ENCODE data around the gene INPP5A.

DNA sequence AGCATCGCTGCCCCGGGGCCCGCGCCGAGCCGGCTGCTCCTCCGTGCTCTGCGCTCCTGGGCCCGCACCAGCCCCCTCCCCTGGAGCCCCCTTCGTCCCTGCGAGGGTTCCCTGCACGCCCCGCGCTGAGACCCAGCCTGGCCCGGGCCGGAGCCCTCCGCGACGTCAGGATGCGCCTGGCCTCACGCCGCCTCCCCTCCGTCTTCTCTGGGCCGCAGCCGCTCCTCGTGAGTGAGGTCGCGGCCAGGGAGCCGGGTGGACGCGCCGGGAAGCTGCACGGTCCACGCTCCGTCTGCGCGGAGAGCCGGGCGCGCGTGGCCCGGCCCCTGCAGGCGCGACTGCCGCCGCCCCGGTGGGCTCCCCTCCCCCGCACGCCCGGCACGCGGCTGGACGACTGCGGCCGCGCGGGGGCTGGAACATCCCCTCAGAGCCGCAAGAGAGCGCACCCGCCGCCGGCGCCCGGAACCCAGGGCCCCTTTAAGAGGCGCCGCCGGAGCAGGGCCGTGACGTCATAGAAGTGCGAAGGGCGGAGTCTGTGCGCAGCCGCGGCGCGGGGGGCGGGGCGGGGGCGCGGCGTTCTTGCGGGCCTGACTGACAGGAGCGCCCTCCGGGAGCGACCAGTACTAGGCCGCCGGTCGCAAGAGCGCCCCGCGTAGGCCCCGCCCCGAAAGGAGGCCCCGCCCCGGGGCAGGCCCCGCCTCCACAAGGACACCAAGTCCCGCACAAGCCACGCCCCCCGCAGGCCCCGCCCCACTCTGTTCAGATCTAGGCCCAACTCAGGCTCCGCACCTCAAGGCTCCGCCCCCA lies 507 bp upstream of the INPP5A start:
- TF ChIP-seq CTCF (IDR thresholded peaks at IDR 0.05; ENCODE audit: low read depth, low read length, poor library complexity, severe bottlenecking) (no peak), EZH2phosphoT487 (IDR thresholded peaks at IDR 0.05; ENCODE audit: borderline replicate concordance, low read length) (no peak)

Data from DOHH2 (cell line).